Left colon (tissue), 2 donors: Measurements from ENCODE around the gene CDC14A. TPM values are rescaled to one million over a fixed set of nuclear protein-coding genes. Genes with fewer than 3 reads are reported as not detected.
"Not testable (repeated sequence)": the region's sequence is repeated elsewhere in the genome, so short reads cannot be mapped to it uniquely, and the experiment has no call there.

Source experiments
- ATAC-seq: fragments of 200-7000 bp; cut with Tn5 transposase; one replicate; pipeline ENCODE4 v1.9.1; 2020; ENCODE audit warnings: mild to moderate bottlenecking, moderate library complexity
- DNase-seq, 2 donors: peaks; one replicate each; pipeline ENCODE4 v3.0.0-alpha.2; 2020
- intact Hi-C, 2 donors: fragments of 100-400 bp; cut with DNase I in 1 of 2; cut with micrococcal nuclease in 1 of 2; formaldehyde crosslinking; loops; one replicate each; pipeline versions ENCODE4 v1.11.2 to v1.14.0; 2022; cut with DNase I, micrococcal nuclease
- total RNA-seq, 2 donors: library from RNA; stranded (reverse); fragmentation: NEBNext Ultra II Directional; extraction: Animal tissue kit (Norgen Biotek cat#: 25700); gene quantifications; one replicate each; pipeline ENCODE4 v1.2.1, GENCODE V29; 2021
- donor health status: DM: no; HTN: no; CAD: no.
- donor health status: DM: yes; HTN: yes; CAD: no.

CDC14A gene
- total RNA-seq, 2 donors from 2014 or later = 19.1 to 23.9 TPM

DNA sequence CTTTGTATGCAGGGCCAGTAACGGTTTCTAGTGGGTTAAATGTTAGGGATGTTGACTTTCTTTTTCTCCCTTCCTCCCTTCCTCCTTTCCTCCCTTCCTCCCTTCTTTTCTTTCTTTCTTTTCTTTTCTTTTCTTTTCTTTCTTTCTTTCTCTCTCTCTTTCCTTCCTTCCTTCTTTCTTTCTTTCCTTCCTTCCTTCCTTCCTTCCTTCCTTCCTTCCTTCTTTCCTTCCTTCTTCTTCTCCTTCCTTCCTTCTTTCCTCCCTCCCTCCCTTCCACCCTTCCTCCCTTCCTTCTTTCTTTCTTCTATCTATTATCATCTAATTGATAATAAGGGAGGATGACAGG, 26.0 kb upstream of the CDC14A start:
- intact Hi-C loops, DNase-seq, ATAC-seq: not testable (repeated sequence)

DNA sequence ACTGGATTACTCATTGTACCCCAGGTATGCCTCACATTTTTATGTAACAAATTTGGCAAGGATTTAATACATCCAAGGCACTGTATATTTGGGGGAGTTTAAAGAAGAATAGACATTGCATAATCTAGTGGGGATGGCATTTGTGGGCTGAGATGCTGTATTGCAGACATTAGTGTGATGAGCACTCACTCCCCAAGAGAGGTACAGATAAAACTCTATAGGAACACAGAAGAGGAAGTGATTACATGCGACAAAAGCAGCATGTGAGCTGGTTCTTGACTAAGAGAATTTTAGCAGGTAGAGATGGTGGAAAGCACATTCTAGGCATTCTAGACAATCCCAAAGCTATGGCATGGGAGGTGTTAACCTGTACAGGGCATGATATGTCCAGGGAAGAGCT, 24.2 kb upstream of the CDC14A start:
- intact Hi-C loops = no loop called here
- ATAC-seq (no peak), DNase-seq (no peak)

DNA sequence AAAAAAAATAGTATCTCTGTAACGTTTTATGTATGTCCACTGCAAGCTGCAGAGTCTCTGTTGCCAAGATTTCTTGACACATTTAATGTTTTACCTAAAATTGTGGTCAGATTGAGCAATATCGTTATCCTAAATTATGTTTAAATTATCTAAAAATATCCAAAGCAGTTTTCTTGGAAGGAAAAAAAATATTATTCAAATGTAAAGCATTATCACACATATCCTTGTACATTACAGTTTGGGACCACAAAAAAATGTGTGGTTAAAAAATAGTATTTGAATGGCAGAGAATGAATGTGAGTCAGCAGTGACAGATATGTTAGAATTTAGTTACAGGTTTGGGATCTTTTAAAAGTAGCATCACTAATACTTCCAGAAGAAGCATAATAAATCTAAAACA, 21.2 kb upstream of the CDC14A start:
- DNase-seq, intact Hi-C loops, ATAC-seq: not testable (repeated sequence)

DNA sequence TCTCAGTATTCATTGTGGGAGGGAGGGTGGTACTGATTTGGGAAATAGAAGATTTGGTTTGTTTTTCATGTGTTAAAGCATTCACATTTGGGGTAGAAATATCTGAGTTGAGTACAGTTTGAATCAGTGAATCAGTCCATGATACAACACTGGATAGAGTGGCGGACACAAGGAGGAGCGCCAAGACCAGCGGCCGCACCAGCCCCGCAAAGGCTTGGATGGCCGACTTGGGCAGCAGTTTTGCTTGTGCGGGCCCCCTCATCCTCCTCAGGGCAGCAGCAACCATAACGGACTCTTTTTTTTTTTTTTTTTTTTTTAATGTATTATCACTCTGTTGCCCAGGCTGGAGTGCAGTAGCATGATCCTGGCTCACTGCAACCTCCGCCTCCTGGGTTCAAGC, 20.0 kb upstream of the CDC14A start:
- DNase-seq = no peak
- no peak for ATAC-seq
- intact Hi-C loops = no loop called here

DNA sequence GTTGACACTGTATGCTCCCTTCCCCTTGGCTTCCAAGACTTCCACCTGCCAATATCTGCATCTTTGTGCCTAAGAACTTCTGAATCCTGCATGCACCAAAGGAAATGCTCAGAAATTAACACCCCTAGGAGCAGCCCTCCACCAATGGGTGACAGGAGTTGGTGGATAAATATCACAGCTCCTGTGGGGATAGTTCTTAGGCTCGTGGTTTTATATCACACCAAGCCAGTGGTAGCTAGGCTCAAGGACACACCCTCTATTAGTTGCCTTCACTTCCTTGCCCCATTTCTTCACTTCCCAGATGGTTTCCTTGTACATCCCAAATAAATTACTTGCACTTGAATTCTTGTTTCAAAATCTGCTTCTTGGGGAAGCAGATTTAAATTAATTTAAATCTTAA, 16.9 kb upstream of the CDC14A start:
- DNase-seq (no peak), ATAC-seq (no peak)
- intact Hi-C loops = no loop called here

DNA sequence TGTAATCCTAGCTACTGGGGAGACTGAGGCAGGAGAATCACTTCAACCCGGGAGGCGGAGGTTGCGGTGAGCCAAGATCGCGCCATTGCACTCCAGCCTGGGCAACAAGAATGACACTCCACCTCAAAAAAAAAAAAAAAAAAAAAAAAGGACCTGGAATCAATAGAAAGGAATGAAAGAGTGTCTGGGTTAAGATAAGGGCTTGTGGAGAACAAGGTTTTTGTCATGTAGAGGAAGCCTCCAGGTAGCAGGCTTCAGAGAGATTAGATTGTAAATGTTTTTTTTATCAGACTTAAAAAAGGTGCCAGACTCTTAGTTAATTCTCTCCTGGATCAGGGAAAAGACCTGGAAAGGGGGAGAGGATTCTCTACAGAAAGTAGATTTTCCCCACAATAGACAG, 14.4 kb upstream of the CDC14A start:
- ATAC-seq, DNase-seq, intact Hi-C loops: not testable (repeated sequence)

DNA sequence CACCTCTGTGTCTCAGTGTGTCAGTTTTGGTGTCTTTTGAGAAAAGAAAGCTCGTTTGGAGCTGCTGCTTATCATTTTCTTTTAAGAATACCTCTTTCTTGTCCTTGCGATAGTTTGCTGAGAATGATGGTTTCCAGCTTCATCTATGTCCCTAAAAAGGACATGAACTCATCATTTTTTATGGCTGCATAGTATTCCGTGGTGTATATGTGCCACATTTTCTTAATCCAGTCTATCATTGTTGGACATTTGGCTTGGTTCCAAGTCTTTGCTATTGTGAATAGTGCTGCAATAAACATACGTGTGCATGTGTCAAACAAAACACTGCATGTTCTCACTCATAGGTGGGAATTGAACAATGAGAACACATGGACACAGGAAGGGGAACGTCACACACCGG, 12.6 kb upstream of the CDC14A start:
- ATAC-seq, intact Hi-C loops, DNase-seq: not testable (repeated sequence)

DNA sequence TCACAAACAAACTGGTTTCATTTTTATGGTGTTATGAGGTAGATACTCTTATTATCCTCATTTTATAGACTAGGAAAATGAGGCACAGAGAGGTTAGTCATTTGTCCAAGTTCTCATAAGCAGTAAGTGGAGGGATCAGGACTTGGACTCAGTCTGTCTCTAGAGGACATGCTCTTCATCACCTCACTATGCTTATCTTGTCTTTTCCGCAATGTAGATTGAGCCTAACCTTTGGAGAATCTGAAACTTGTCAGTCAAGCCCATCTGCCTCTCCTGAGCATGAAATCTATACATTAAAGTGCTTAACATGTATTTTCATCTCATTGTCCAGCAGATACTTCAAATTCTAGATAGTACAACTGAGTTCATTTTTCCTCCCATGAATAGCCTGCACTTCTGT, 11.8 kb upstream of the CDC14A start:
- intact Hi-C loops = no loop called here
- DNase-seq (no peak), ATAC-seq (no peak)

DNA sequence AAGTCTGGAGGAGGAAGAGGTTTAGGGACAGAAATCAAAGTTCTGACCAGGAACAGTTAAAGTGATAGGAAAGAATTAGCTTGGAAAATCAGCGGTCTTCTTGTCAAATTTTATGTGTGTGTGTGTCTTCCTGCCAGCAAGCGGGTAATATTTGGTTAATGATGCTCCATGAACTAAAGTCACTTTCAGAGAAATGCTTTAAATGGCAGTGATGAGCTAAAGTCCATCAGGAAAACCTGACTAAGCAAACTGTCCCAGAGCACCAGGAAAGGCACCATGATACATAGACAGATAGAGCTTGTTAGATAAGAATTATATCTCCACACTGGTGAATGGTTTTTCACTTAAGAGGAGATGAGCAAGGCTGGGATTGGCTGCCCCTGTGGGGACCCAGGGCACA, 10.0 kb upstream of the CDC14A start:
- intact Hi-C loops = no loop called here
- no peak for DNase-seq

DNA sequence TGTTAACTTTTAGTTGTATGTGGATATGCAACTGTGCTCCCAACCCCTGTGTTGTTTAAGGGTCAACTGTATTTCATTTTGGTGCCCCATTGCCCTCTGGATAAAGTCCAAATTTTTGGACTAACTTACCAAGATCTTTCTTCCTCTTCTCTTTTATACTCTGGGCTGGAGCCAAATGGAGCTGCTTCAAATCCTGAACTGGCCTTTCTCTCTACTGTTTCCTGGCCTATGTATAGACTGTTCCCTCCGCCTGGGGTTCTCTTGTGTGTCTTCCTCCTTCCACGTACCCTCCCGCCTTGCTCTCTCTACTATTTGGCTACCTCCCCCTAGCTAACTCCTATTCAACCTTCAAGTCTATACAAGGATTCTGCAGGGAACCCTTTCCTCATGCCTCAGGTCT, 8.4 kb upstream of the CDC14A start:
- intact Hi-C loops = no loop called here
- DNase-seq (no peak), ATAC-seq (peak; percentile 29)

More for the DNA sequence above, 10.0 kb upstream of the CDC14A start:
- ATAC-seq = no peak

DNA sequence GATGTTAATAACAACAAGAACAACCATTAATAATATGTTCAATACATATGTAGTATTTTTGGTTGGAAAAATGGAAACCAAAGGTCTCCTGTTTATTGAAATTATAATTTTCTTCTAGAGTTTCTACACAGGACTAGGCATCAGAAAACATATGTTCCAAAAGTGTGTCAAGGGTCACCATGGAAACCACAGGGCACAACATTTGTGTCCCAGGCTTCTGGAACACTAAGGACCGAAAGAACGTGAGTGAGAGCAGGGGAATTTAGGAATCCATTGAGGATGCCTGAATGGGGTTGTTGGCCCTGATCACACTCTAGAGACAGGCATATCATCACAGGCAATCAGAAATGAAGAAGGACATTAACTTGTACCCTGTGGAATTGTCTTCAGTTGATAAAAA, 7.5 kb upstream of the CDC14A start:
- ATAC-seq (no peak), DNase-seq (no peak)
- intact Hi-C loops = no loop called here

DNA sequence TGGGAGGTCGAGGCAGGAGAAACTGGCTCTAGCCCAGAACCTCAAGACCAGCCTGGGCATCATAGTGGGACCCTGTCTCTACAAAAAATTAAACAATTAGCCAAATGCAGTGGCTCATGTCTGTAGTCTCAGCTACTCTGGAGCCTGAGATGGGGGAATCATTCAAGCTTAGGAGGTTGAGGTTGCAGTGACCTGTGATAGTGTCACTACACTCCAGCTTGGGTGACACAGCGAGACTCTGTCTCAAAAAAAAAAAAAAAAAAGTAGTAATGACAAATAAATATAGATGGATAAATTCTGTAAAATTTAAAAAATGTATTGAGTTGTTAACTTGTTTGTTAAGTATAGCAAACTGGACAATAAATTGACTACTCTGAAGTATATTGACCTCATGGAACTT, 5.9 kb upstream of the CDC14A start:
- intact Hi-C loops = no loop called here
- DNase-seq (no peak), ATAC-seq (no peak)

DNA sequence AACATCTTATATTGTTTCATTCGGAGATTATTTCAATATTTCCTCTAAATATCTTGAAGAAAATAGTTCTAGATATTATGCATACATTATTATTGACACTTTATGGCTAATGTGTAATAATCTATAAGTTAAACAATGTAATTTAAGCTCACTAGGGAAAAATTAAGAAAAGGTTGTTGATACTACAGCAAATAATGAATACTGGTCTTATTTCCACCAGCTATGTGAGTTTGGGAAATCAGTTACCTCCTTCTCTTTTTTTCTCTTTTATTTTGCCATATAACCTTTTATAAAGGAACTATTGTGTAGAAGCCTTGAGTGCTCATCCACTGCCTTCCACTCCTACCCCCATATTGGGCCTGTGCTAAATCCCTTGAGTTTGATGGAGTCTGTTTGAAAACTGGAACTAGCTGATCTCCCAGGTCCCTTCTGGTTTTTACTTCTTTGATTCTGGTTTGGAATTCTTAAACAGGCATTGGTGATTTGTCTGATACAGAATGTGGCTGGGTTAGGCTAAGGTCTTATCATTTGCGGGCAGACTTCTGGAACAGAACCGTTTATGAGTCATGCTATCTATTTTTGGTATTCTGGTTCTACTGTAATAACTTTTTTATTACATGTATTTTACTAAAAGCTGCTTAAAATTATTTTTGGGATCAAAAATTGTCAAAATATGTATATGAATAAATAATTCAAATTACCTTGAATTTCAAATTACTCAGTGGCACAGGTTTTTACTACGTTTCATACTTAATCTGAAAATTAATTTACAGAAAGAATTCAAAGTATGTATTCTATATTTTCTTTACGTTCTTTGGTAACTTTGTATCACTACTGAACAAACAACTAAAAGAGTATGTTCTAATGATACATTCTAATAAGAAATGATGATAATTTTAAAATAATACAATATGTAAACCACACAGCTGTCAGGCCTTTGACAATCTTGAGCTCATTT, 5.0 kb upstream of the CDC14A start:
- no peak for DNase-seq
- intact Hi-C loops = no loop called here
- ATAC-seq = no peak

DNA sequence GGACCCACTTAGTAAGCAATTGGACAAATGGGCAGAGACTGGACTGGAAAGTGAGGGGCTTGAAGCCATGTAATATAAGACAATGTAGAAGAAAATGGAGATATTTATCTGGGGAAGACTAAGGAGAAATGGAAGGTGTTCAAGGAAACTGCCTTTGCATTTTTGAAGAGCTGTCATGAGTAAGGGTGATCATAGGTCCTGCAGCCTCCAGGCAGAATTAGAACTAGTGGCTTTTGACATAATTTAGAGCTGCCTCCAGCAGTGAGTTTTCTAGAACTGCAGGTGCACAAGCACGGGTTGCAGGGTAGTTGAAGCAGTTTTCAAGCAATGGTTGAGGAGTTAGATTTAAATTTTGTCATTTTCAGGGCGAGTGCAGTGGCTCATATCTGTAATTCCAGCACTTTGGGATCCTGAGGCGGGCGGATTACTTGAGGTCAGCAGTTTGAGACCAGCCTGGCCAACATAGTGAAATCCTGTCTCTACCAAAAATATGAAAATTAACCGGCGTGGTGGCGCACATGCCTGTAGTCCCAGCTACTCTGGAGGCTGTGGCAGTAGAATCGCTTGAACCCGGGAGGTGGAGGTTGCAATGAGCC, 3.7 kb upstream of the CDC14A start:
- DNase-seq = no peak
- ATAC-seq = no peak
- intact Hi-C loops = no loop called here

DNA sequence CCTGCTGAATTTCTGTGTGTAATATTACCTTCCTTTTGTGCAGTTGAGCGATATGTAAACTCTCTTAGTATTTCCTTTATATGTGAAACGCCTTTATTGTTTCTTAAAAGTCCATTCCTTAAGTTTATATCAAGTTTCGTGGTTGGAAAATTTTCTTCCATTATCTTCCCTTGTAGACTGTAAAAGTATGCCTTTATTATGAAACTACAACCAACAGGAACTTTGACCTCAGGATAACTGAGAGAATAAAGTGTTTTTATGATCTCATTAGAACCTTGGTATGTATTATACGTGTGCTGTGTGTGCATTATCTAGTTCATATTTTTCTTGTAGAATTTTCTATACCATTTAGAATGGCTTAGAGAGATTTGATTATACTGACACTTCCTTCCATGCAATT, 3.1 kb upstream of the CDC14A start:
- ATAC-seq (peak; percentile 22), DNase-seq (no peak)
- intact Hi-C loops = no loop called here

DNA sequence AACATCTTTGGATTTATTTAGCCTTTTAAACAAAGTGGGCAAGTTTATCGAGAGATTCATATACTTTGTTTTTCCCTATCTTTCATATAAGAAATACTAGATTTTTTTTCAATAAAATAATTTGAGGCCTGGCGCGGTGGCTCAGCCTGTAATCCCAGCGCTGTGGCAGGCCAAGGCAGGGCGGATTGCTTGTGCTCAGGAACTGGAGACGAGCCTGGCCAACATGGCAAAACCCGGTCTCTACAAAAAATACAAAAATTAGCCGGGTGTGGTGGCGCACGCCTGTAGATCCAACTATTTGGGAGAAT, 1.6 kb upstream of the CDC14A start:
- ATAC-seq (no peak), DNase-seq (no peak)
- intact Hi-C loops = no loop called here

DNA sequence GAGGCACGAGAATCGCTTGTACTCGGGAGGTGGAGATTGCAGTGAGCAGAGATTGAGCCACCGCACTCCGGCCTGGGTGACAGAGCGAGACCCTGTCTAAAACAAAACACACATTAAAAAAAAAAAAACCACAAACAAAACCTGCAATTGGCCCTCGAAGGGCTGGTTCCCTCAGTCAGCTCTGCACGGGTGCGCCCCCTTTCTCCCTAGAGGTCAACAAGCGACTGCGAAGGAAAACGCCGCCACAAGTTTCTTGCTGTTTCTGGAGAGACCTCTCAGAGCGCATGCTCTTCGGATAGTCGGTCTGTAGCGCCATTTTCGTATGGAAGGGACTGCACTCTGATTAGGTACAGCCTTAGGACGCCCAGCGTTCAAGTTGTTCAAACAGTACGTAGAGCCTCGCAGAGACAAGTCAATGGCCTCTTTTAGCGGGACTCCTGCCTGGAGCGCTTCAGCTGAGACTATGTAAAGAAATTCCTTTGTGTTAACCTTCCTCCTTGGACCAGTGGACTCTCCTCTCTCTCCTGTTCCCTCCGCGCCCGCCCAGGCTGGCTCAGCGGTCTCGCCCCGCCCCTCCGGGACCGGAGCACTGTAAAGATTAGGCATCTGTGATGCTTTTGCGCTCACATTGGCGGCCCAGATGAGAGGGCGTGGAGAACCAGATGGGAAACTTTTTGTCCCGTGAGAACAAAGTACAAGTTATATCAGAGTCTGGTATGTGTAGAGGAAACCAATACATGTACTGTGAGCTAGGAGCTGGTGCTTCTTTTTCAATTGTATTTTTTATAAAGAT, 1.0 kb upstream of the CDC14A start:
- peak; percentile 93 to 94 for DNase-seq
- intact Hi-C loops = no loop called here
- ATAC-seq = peak; percentile 76

DNA sequence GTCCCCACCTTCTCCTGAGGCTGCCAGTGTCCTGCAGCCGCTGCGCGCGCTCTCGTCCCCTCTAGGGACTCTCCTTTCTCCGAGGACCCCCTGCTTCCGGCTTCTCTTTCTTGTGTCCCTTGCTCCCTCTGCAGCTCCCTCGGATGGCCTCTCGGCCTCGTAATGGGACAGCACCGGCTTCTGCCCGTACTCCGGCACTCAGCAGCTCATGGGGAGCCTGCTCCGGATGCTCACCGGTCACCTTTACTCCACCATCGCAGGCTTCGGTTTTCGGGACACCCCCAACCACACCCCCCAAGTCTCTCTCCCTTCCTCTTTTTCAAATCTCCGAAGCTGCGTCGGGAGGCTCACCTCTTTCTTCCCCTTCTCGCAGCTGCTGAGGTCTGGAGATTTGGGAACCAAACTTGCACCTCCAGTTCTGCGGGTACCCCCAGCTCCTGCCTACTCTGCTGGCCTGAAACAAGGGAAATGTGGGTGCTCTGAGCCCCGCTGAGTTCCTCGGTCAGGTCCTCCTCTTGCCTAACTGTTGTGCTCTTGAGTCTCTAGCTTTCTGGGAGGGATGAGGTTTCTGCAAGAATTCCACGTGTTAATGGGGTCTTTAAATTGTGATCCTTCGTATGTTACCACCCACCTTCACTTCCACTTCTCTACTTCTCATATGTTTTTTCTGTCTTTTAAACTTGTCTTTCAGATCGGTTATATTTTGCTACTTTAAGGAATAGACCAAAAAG, 930 bp downstream of the CDC14A start:
- intact Hi-C loops = no loop called here
- DNase-seq = peak; percentile 50 to 62
- ATAC-seq = peak; percentile 13

DNA sequence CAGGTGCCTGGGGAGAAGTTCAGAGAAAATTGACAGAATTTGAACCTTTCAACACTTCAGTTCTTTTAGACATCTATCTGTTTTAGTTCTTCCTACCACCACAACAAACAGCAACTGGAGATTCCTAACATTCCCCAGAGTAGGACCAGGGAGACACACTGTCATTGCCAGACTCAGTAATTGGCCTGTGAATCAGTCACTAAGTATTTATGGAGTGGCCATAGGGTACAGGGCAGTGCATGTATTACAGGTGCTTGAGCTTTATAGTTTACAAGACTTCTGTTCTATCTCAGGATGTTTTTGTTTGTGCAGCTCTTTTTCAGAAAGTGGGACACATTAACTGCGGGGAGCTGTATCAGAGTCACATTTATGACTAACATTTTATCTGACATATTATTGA, 1.7 kb downstream of the CDC14A start:
- intact Hi-C loops = no loop called here
- DNase-seq = no peak

More for the DNA sequence above, 1.7 kb downstream of the CDC14A start:
- peak; percentile 32 for ATAC-seq
